A549 (cell line): ENCODE data around the gene NHEJ1. TPM values are rescaled to one million over a fixed set of nuclear protein-coding genes. Genes with fewer than 3 reads are reported as not detected.

Source experiments
- ATAC-seq, 2 experiments: fragments of 200-7000 bp in 1 of 2; fragments of >200 bp in 1 of 2; cut with Nextera tagmentation in 1 of 2; cut with Tn5 transposase in 1 of 2; 3 replicates each; pipeline versions ENCODE4 v1.8.0 to v1.9.1; 2018 to 2020; ENCODE audit warnings: mild to moderate bottlenecking in 1 of 2, moderate library complexity in 1 of 2
- CTCF ChIA-PET: fragments of 300-600 bp; sonication (Branson Sonifier 250); formaldehyde crosslinking; extraction: SDS; loops from one replicate; lab custom pipeline; 2021; ENCODE audit warnings: antibody characterized with exemption, inconsistent platforms; lab: Yijun Ruan, JAX
- POLR2A ChIA-PET: fragments of 350-600 bp; formaldehyde crosslinking; extraction: SDS; loops from one replicate; lab custom pipeline; 2021; ENCODE audit warnings: antibody characterized with exemption, inconsistent platforms; lab: Yijun Ruan, JAX
- DNase-seq, 2 experiments: peaks; one replicate each; pipeline versions ENCODE4 v3.0.0 to v3.0.0-alpha.2; 2011 to 2016; ENCODE audit warnings: low read depth in 1 of 2, low spot score in 1 of 2
- FAIRE-seq: peaks from 2 replicates; lab custom pipeline; 2011; peaks lifted over from hg19 to GRCh38; lab: Jason Lieb, UNC
- H3K27ac ChIP-seq, 2 experiments: fragments of >200 bp; sonication (Bioruptor Twin); formaldehyde crosslinking; 3 replicates each; pipeline ENCODE4 v1.5.1; 2016 to 2017
- H3K4me1 ChIP-seq: fragments of >200 bp; sonication (Bioruptor Twin); formaldehyde crosslinking; 3 replicates; pipeline ENCODE4 v1.6.1; 2016
- H3K4me2 ChIP-seq: fragments of >200 bp; sonication (Bioruptor Twin); formaldehyde crosslinking; 3 replicates; pipeline ENCODE4 v1.6.1; 2016
- H3K4me3 ChIP-seq: fragments of >200 bp; sonication (Bioruptor Twin); formaldehyde crosslinking; 3 replicates; pipeline ENCODE4 v1.5.1; 2016
- H3K9me3 ChIP-seq: fragments of >200 bp; sonication (Bioruptor Twin); formaldehyde crosslinking; 3 replicates; pipeline ENCODE4 v1.6.1; 2016
- BHLHE40 ChIP-seq: IDR thresholded peaks from 2 replicates; pipeline ENCODE4 v1.6.1; 2012; ENCODE audit warnings: low read depth, low read length, inconsistent platforms
- CBX2 ChIP-seq: fragments of 200-600 bp; sonication (generic); IDR thresholded peaks from 2 replicates; pipeline ENCODE4 v1.6.1; 2016; ENCODE audit warnings: low read depth, mild to moderate bottlenecking, borderline replicate concordance
- CEBPB ChIP-seq, 2 experiments: fragments of >200 bp in 1 of 2; sonication (Bioruptor Twin) in 1 of 2; formaldehyde crosslinking in 1 of 2; IDR thresholded peaks; 2 replicates each; pipeline ENCODE4 v1.6.1; 2012 to 2016
- CHD2 ChIP-seq: fragments of 150-350 bp; IDR thresholded peaks from 2 replicates; pipeline ENCODE4 v1.6.1; 2014; ENCODE audit warnings: low read length; ENCODE audit not compliant: partially characterized antibody
- EHF ChIP-seq: fragments of 250-450 bp; sonication (Bioruptor Pico); IDR thresholded peaks from 2 replicates; pipeline ENCODE4 v1.5.0; 2020; ENCODE audit warnings: mild to moderate bottlenecking
- FOSB ChIP-seq: fragments of 250-450 bp; sonication (Bioruptor Pico); IDR thresholded peaks from 2 replicates; pipeline ENCODE4 v1.5.0; 2020; ENCODE audit warnings: mild to moderate bottlenecking, moderate library complexity
- FOSL2 ChIP-seq, 2 experiments: fragments of 450-650 bp in 1 of 2; fragments of >200 bp in 1 of 2; sonication (Bioruptor Twin) in 1 of 2; formaldehyde crosslinking; IDR thresholded peaks; 2 replicates each; pipeline versions ENCODE4 v1.5.0 to v1.6.1; 2016 to 2020; ENCODE audit warnings: mild to moderate bottlenecking in 1 of 2, moderate library complexity in 1 of 2
- HES2 ChIP-seq: fragments of >200 bp; sonication (Bioruptor Twin); formaldehyde crosslinking; IDR thresholded peaks from 2 replicates; pipeline ENCODE4 v1.6.1; 2016
- HEYL ChIP-seq: fragments of 250-450 bp; sonication (Bioruptor Pico); IDR thresholded peaks from 2 replicates; pipeline ENCODE4 v1.8.0; 2021; ENCODE audit warnings: mild to moderate bottlenecking, moderate library complexity
- HOXB13 ChIP-seq: fragments of 250-450 bp; sonication (Bioruptor Pico); IDR thresholded peaks from 2 replicates; pipeline ENCODE4 v1.5.0; 2020; ENCODE audit warnings: low read depth, mild to moderate bottlenecking, moderate library complexity
- HOXB5 ChIP-seq: fragments of 250-450 bp; sonication (Bioruptor Pico); IDR thresholded peaks from 2 replicates; pipeline ENCODE4 v1.5.0; 2020; ENCODE audit warnings: mild to moderate bottlenecking, moderate library complexity
- JUN ChIP-seq, 2 experiments: fragments of >200 bp; sonication (Bioruptor Twin); formaldehyde crosslinking; IDR thresholded peaks; 2 replicates in 1 of 2; 3 replicates in 1 of 2; pipeline ENCODE4 v1.6.1; 2016 to 2017
- KDM1A ChIP-seq: fragments of 200-600 bp; sonication (generic); IDR thresholded peaks from 2 replicates; pipeline ENCODE4 v1.6.1; 2016; ENCODE audit warnings: low read depth, mild to moderate bottlenecking
- MAFK ChIP-seq: fragments of 450-650 bp; IDR thresholded peaks from 2 replicates; pipeline ENCODE4 v1.6.1; 2014; ENCODE audit not compliant: partially characterized antibody
- MYC ChIP-seq: IDR thresholded peaks from 2 replicates; pipeline ENCODE4 v1.6.1; 2012; ENCODE audit warnings: mild to moderate bottlenecking, inconsistent platforms, low read length, improper control_type of control experiment, borderline replicate concordance
- NFE2L2 ChIP-seq: fragments of 150-350 bp; conservative IDR thresholded peaks from 2 replicates; pipeline ENCODE4 v1.6.1; 2014; ENCODE audit warnings: low read length
- NPAS2 ChIP-seq: fragments of 250-450 bp; sonication (Bioruptor Pico); IDR thresholded peaks from 2 replicates; pipeline ENCODE4 v1.8.0; 2022; ENCODE audit warnings: mild to moderate bottlenecking, moderate library complexity, borderline replicate concordance
- NR3C1 ChIP-seq: fragments of >200 bp; sonication (Bioruptor Twin); formaldehyde crosslinking; IDR thresholded peaks from 3 replicates; pipeline ENCODE4 v1.6.1; 2017
- RARB ChIP-seq: fragments of 250-450 bp; sonication (Bioruptor Pico); IDR thresholded peaks from 2 replicates; pipeline ENCODE4 v1.8.0; 2021; ENCODE audit warnings: mild to moderate bottlenecking, moderate library complexity
- RCOR1 ChIP-seq: fragments of 150-350 bp; IDR thresholded peaks from 2 replicates; pipeline ENCODE4 v1.6.1; 2014; ENCODE audit warnings: antibody characterized with exemption, low read length, low read depth
- RNF2 ChIP-seq: fragments of 200-600 bp; sonication (generic); IDR thresholded peaks from 2 replicates; pipeline ENCODE4 v1.6.1; 2016; ENCODE audit warnings: low read depth, mild to moderate bottlenecking, antibody characterized with exemption, moderate library complexity, borderline replicate concordance
- TFCP2L1 ChIP-seq: fragments of 250-450 bp; sonication (Bioruptor Pico); IDR thresholded peaks from 2 replicates; pipeline ENCODE4 v1.5.0; 2021; ENCODE audit warnings: mild to moderate bottlenecking
- TP53 ChIP-seq: fragments of 250-450 bp; sonication (Bioruptor Pico); IDR thresholded peaks from 2 replicates; pipeline ENCODE4 v1.5.0; 2021; ENCODE audit warnings: mild to moderate bottlenecking, moderate library complexity
- ZC3H11A ChIP-seq: fragments of 450-650 bp; IDR thresholded peaks from 2 replicates; pipeline ENCODE4 v1.6.1; 2014; ENCODE audit warnings: antibody characterized with exemption, mild to moderate bottlenecking
- ZNF302 ChIP-seq: fragments of 250-450 bp; sonication (Bioruptor Pico); IDR thresholded peaks from 2 replicates; pipeline ENCODE4 v1.9.0; 2021; ENCODE audit warnings: inconsistent platforms, mild to moderate bottlenecking, moderate library complexity
- ZSCAN20 ChIP-seq: fragments of 250-450 bp; sonication (Bioruptor Pico); IDR thresholded peaks from 2 replicates; pipeline ENCODE4 v1.8.0; 2022; ENCODE audit warnings: mild to moderate bottlenecking, moderate library complexity
- WGBS: methylation state at CpG from one replicate; pipeline ENCODE4 v1.1.6; 2017; ENCODE audit errors: missing lambda C conversion rate; 5-methylcytosine and 5-hydroxymethylcytosine counted together
- polyA plus RNA-seq, 4 experiments: library from polyadenylated mRNA; depleted of rRNA in 3 of 4; stranded (reverse); fragments of >200 nt; fragmentation: RNase III in 1 of 4; extraction: RNeasy Plus Mini Kit Qiagen cat#74134 plus additional on column Dnase treatment in 1 of 4; gene quantifications; 2 replicates in 3 of 4; 3 replicates in 1 of 4; pipeline ENCODE4 v1.2.3, GENCODE V29; 2011 to 2017
- TF ChIP-seq, protein P1 (sequence below): fragments of >200 bp; sonication (Bioruptor Twin); formaldehyde crosslinking; IDR thresholded peaks from 3 replicates; pipeline ENCODE4 v1.6.1; 2016
- TF ChIP-seq, protein P2 (sequence below): IDR thresholded peaks from 2 replicates; pipeline ENCODE4 v1.6.1; 2012; ENCODE audit warnings: low read depth, borderline replicate concordance
- TF ChIP-seq, protein P3 (sequence below): IDR thresholded peaks from 2 replicates; pipeline ENCODE4 v1.6.1; 2012
- TF ChIP-seq, protein P4 (sequence below): fragments of 250-450 bp; sonication (Bioruptor Pico); IDR thresholded peaks from 2 replicates; pipeline ENCODE4 v1.5.0; 2021; ENCODE audit warnings: mild to moderate bottlenecking, moderate library complexity, borderline replicate concordance

NHEJ1 gene
- polyA plus RNA-seq, 2 of the 4 experiments (the other 2 are of a cell fraction), result 18.5 to 31.8 TPM

- FAIRE-seq (no peak), DNase-seq (no peak), ATAC-seq (no peak)
- Histone ChIP-seq H3K4me3 (no peak overlapping the region), H3K4me2 (no peak overlapping the region), H3K4me1 (peaks cover 15% of the 10 kb centered on the region), H3K27ac (no peak overlapping the region), H3K9me3 (no peaks in the 10 kb centered on the region)
- WGBS, result 87% methylated on average over 7 of the region's 7 CpGs
- ChIA-PET CTCF (interaction anchor here (0.6 to 10.6 kb wide), 10 partner anchors 8 to 203 kb away, joined by 3 to 177 read pairs (median 6); partner anchors contain the start of genes DNAJB2 and NHEJ1), POLR2A (no interaction called here)
- TF ChIP-seq ZC3H11A (no peak), NFE2L2 (no peak), FOSB (no peak), MYC (no peak), NR3C1 (no peak), RNF2 (no peak), HOXB13 (CRISPR knock-in tag) (no peak), EHF (no peak), CEBPB (IDR thresholded peaks at IDR 0.05) (no peak), TP53 (CRISPR knock-in tag) (no peak), NPAS2 (CRISPR knock-in tag) (no peak), RCOR1 (no peak), HEYL (CRISPR knock-in tag) (no peak)
Measured at GRCh38 chr2:219174801-219175200, 14.2 kb upstream of the NHEJ1 start.

DNA sequence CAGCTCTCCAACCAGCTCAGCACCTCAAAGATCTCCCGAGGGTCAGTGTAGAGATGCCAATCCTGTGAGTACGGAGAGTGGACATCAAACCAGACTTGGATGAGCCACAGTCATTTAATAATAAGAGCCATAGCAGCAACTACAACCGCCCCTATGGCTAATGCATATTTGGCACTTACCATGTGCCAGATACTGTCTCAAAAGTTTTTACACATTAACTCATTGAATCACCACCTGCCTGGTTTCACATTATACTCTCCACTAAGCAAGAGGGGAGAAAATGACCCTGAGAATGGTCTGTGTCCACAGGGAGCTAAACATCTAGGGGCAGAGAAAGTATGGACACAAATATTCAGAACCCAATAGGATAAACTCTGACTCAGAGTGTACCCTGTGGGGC lies 13.5 kb upstream of the NHEJ1 start:
- no peak for TF ChIP-seq KDM1A
- no peak for TF ChIP-seq RARB (CRISPR knock-in tag)
- TF ChIP-seq ZNF302 (CRISPR knock-in tag), result no peak
- no peak for TF ChIP-seq CBX2
- TF ChIP-seq, protein P1, sequence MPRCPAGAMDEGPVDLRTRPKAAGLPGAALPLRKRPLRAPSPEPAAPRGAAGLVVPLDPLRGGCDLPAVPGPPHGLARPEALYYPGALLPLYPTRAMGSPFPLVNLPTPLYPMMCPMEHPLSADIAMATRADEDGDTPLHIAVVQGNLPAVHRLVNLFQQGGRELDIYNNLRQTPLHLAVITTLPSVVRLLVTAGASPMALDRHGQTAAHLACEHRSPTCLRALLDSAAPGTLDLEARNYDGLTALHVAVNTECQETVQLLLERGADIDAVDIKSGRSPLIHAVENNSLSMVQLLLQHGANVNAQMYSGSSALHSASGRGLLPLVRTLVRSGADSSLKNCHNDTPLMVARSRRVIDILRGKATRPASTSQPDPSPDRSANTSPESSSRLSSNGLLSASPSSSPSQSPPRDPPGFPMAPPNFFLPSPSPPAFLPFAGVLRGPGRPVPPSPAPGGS, result no peak
- TF ChIP-seq MAFK, result no peak
- TF ChIP-seq HOXB5, result no peak
- TF ChIP-seq NR3C1, result no peak
- TF ChIP-seq, protein P2, sequence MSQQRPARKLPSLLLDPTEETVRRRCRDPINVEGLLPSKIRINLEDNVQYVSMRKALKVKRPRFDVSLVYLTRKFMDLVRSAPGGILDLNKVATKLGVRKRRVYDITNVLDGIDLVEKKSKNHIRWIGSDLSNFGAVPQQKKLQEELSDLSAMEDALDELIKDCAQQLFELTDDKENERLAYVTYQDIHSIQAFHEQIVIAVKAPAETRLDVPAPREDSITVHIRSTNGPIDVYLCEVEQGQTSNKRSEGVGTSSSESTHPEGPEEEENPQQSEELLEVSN, result no peak
- no peak for TF ChIP-seq JUN (IDR thresholded peaks at IDR 0.05)
- TF ChIP-seq CHD2, result no peak
- Histone ChIP-seq H3K4me2 (no peak overlapping the region), H3K4me1 (peaks cover 9% of the 10 kb centered on the region; the same call in 1 of the 3 replicates), H3K27ac (no peak overlapping the region), H3K4me3 (no peak overlapping the region), H3K9me3 (no peaks in the 10 kb centered on the region)
- ATAC-seq, result no peak
- no peak for DNase-seq
- no peak for FAIRE-seq
- CTCF ChIA-PET, result interaction anchor here (0.6 to 10.6 kb wide), 7 partner anchors 9 to 144 kb away, joined by 3 to 177 read pairs (median 4); partner anchors contain the start of gene NHEJ1
- POLR2A ChIA-PET, result no interaction called here
- 85% methylated on average over 3 of the region's 3 CpGs for WGBS

DNA sequence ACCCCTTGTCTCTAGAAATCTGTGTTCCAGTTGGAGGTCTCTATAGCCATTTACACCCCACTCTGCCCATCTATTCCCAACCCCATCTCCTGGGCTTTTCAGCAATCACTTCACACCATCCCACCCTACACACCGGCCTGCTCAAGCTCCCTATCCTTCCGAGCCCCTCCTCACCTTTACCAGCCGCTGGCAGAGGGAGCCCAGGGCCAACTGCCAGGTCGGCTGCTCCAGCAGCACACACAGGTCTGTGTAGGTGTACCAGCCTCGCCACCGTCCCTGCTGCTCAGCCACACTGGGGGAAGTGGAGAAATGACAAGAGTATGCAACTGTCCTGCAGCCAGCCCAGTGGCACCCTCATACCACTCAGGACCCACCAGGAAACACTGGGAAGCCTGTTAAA lies 12.6 kb upstream of the NHEJ1 start:
- POLR2A ChIA-PET, result no interaction called here
- FAIRE-seq (no peak), ATAC-seq (no peak), DNase-seq (no peak)
- no peaks in the 10 kb centered on the region for H3K9me3 ChIP-seq
- CTCF ChIA-PET, result interaction anchor here (1.0 to 10.6 kb wide), 5 partner anchors 16 to 124 kb away, joined by 3 to 177 read pairs (median 4); partner anchors contain the start of gene NHEJ1
- TF ChIP-seq FOSB, result no peak
- TF ChIP-seq FOSL2 (IDR thresholded peaks at IDR 0.05), result no peak
- TF ChIP-seq FOSL2 (CRISPR knock-in tag; IDR thresholded peaks at IDR 0.05), result no peak
- no peak for TF ChIP-seq RARB (CRISPR knock-in tag)
- TF ChIP-seq, protein P3, sequence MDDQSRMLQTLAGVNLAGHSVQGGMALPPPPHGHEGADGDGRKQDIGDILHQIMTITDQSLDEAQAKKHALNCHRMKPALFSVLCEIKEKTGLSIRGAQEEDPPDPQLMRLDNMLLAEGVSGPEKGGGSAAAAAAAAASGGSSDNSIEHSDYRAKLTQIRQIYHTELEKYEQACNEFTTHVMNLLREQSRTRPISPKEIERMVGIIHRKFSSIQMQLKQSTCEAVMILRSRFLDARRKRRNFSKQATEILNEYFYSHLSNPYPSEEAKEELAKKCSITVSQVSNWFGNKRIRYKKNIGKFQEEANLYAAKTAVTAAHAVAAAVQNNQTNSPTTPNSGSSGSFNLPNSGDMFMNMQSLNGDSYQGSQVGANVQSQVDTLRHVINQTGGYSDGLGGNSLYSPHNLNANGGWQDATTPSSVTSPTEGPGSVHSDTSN, result no peak
- TF ChIP-seq TFCP2L1 (CRISPR knock-in tag), result no peak
- TF ChIP-seq, protein P4, sequence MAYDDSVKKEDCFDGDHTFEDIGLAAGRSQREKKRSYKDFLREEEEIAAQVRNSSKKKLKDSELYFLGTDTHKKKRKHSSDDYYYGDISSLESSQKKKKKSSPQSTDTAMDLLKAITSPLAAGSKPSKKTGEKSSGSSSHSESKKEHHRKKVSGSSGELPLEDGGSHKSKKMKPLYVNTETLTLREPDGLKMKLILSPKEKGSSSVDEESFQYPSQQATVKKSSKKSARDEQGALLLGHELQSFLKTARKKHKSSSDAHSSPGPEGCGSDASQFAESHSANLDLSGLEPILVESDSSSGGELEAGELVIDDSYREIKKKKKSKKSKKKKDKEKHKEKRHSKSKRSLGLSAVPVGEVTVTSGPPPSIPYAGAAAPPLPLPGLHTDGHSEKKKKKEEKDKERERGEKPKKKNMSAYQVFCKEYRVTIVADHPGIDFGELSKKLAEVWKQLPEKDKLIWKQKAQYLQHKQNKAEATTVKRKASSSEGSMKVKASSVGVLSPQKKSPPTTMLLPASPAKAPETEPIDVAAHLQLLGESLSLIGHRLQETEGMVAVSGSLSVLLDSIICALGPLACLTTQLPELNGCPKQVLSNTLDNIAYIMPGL (CRISPR knock-in tag), result no peak
- TF ChIP-seq HES2, result no peak
- TF ChIP-seq BHLHE40, result no peak
- TF ChIP-seq ZSCAN20 (CRISPR knock-in tag), result no peak
- WGBS, result 82% methylated on average over 4 of the region's 6 CpGs
- no peak overlapping the region for H3K4me3 ChIP-seq
- no peak overlapping the region for H3K4me2 ChIP-seq
- 0 out of 3 replicates have a peak, but pooled peaks cover 6% of the 10 kb centered on the region for H3K4me1 ChIP-seq
- no peak overlapping the region for H3K27ac ChIP-seq
